Upper lobe of left lung (tissue), 6 donors: Measurements from ENCODE around the gene PDXK. TPM values are rescaled to one million over a fixed set of nuclear protein-coding genes. Genes with fewer than 3 reads are reported as not detected.

ENCODE experiments used
- ATAC-seq, 2 donors: fragments of 200-7000 bp; cut with Tn5 transposase; one replicate each; pipeline ENCODE4 v1.9.1; 2022; ENCODE audit warnings: mild to moderate bottlenecking in 2 of 2, moderate library complexity in 2 of 2; ENCODE audit not compliant: low FRiP score in 2 of 2
- DNase-seq, 2 donors: peaks; one replicate each; pipeline ENCODE4 v3.0.0-alpha.2; 2019 to 2020
- H3K27ac ChIP-seq, 4 donors: fragments of 200-600 bp; sonication (generic); one replicate each; pipeline ENCODE4 v1.5.1; 2016 to 2019
- H3K27me3 ChIP-seq, 4 donors: fragments of 200-600 bp; sonication (generic); one replicate each; pipeline ENCODE4 v1.5.1; 2017 to 2019
- H3K36me3 ChIP-seq, 4 donors: fragments of 200-600 bp; sonication (generic); one replicate each; pipeline ENCODE4 v1.5.1; 2016 to 2019
- H3K4me1 ChIP-seq, 4 donors: fragments of 200-600 bp; sonication (generic); one replicate each; pipeline ENCODE4 v1.5.1; 2018 to 2019
- H3K4me3 ChIP-seq, 4 donors: fragments of 200-600 bp; sonication (generic); one replicate each; pipeline ENCODE4 v1.5.1; 2017 to 2019; ENCODE audit warnings: mild to moderate bottlenecking in 2 of 4, moderate library complexity in 1 of 4
- H3K9me3 ChIP-seq, 4 donors: fragments of 200-600 bp; sonication (generic); one replicate each; pipeline ENCODE4 v1.5.1; 2018 to 2019
- CTCF ChIP-seq, 6 experiments: fragments of 450-650 bp in 4 of 6; fragments of 200-600 bp in 2 of 6; sonication (generic) in 2 of 6; IDR thresholded peaks; one replicate each; pipeline ENCODE4 v1.5.1; 2016 to 2019; ENCODE audit warnings: antibody characterized with exemption in 6 of 6
- EP300 ChIP-seq, 4 donors: sonication (generic); formaldehyde crosslinking; IDR thresholded peaks; one replicate each; pipeline ENCODE4 v1.5.1; 2017; ENCODE audit warnings: antibody characterized with exemption in 4 of 4, control low read depth in 2 of 4
- POLR2A ChIP-seq, 4 donors: fragments of 450-650 bp; IDR thresholded peaks; one replicate each; pipeline ENCODE4 v1.5.1; 2016 to 2017; ENCODE audit warnings: antibody characterized with exemption in 4 of 4, mild to moderate bottlenecking in 2 of 4
- POLR2AphosphoS5 ChIP-seq, 2 donors: sonication (generic); formaldehyde crosslinking; IDR thresholded peaks; one replicate each; pipeline ENCODE4 v1.5.1; 2017; ENCODE audit warnings: antibody characterized with exemption in 2 of 2
- WGBS, 2 donors: methylation state at CpG; one replicate each; pipeline ENCODE4 v1.1.5; 2017 to 2018; 5-methylcytosine and 5-hydroxymethylcytosine counted together
- total RNA-seq, 6 donors: library from RNA; depleted of rRNA in 4 of 6; stranded (reverse); fragments of >200 nt in 4 of 6; gene quantifications; one replicate each; pipeline versions ENCODE4 v1.1.0 to v1.2.1, GENCODE V29; 2016 to 2021
- donor health status: DM: no; HTN: no; CAD: no; lungs with moderate emphysema.
- donor health status: DM: no; HTN: yes; CAD: no; lungs with severe emphysema.

PDXK gene
- total RNA-seq, 6 donors from 2014 or later, result 105 to 301 (median 207) TPM

GRCh38 chr21:43687566-43688399 lies 31.1 kb upstream of the PDXK start:
- WGBS, 2 donors, result 85 to 87% methylated on average over 26 to 27 of the region's 27 CpGs
- peak in 1 of 2 donors; percentile 29 for ATAC-seq
- no peak overlapping the region for H3K27ac ChIP-seq

GRCh38 chr21:43688906-43689305 lies 30.0 kb upstream of the PDXK start:
- ATAC-seq, result no peak
- no peaks in the 10 kb centered on the region for H3K9me3 ChIP-seq
- 93 to 95% methylated on average over 12 of the region's 12 CpGs for WGBS, 2 donors
- H3K4me3 ChIP-seq, result no peak overlapping the region
- H3K36me3 ChIP-seq, result peaks cover 23 to 96% (median 86%) of the 10 kb centered on the region in 4 donors
- no peaks in the 10 kb centered on the region for H3K27me3 ChIP-seq
- no peak overlapping the region for H3K27ac ChIP-seq
- TF ChIP-seq CTCF (IDR thresholded peaks at IDR 0.05), result no peak
- TF ChIP-seq EP300 (IDR thresholded peaks at IDR 0.05), result no peak
- TF ChIP-seq POLR2AphosphoS5 (IDR thresholded peaks at IDR 0.05), result no peak
- TF ChIP-seq POLR2A (IDR thresholded peaks at IDR 0.05), result no peak
- peak in 1 of 2 donors; percentile 43 for DNase-seq
- peaks cover 0 to 5% (median 0%) of the 10 kb centered on the region in 4 donors for H3K4me1 ChIP-seq

More at GRCh38 chr21:43687566-43688399, 31.1 kb upstream of the PDXK start:
- TF ChIP-seq EP300 (IDR thresholded peaks at IDR 0.05) (no peak), POLR2A (IDR thresholded peaks at IDR 0.05) (no peak)
- DNase-seq, result peak in 1 of 2 donors; percentile 61
- H3K4me1 ChIP-seq, result peaks cover 0 to 5% (median 0%) of the 10 kb centered on the region in 4 donors
- no peaks in the 10 kb centered on the region for H3K9me3 ChIP-seq
- H3K4me3 ChIP-seq, result no peak overlapping the region
- H3K36me3 ChIP-seq, result peaks cover 29 to 95% (median 82%) of the 10 kb centered on the region in 4 donors
- no peaks in the 10 kb centered on the region for H3K27me3 ChIP-seq

- DNase-seq, result peak in 1 of 2 donors; percentile 72
- 91 to 93% methylated on average over 21 to 26 of the region's 32 CpGs for WGBS, 2 donors
- TF ChIP-seq EP300 (IDR thresholded peaks at IDR 0.05) (no peak), POLR2A (IDR thresholded peaks at IDR 0.05) (no peak), CTCF (IDR thresholded peaks at IDR 0.05) (no peak), POLR2AphosphoS5 (IDR thresholded peaks at IDR 0.05) (no peak)
Measured at GRCh38 chr21:43689556-43690337, 29.2 kb upstream of the PDXK start.

GRCh38 chr21:43690346-43690745 lies 28.6 kb upstream of the PDXK start:
- no peak overlapping the region for H3K4me3 ChIP-seq
- ATAC-seq, result no peak
- no peak for TF ChIP-seq POLR2A (IDR thresholded peaks at IDR 0.05)
- no peaks in the 10 kb centered on the region for H3K9me3 ChIP-seq
- peaks cover 0 to 5% (median 0%) of the 10 kb centered on the region in 4 donors for H3K4me1 ChIP-seq
- H3K36me3 ChIP-seq, result peaks cover 18 to 99% (median 87%) of the 10 kb centered on the region in 4 donors
- DNase-seq, result no peak
- H3K27me3 ChIP-seq, result no peaks in the 10 kb centered on the region
- H3K27ac ChIP-seq, result no peak overlapping the region
- WGBS, 2 donors, result 89 to 97% methylated on average over 3 to 7 of the region's 7 CpGs

More at GRCh38 chr21:43689556-43690337, 29.2 kb upstream of the PDXK start:
- ATAC-seq, result no peak
- Histone ChIP-seq H3K4me3 (no peak overlapping the region), H3K4me1 (peaks cover 0 to 5% (median 0%) of the 10 kb centered on the region in 4 donors), H3K27me3 (no peaks in the 10 kb centered on the region), H3K9me3 (no peaks in the 10 kb centered on the region), H3K27ac (no peak overlapping the region), H3K36me3 (peaks cover 23 to 99% (median 92%) of the 10 kb centered on the region in 4 donors)

GRCh38 chr21:43691086-43691795 lies 27.7 kb upstream of the PDXK start:
- 94% methylated on average over 25 of the region's 25 CpGs for WGBS, 2 donors
- Histone ChIP-seq H3K27ac (no peak overlapping the region), H3K36me3 (peaks cover 11 to 90% (median 81%) of the 10 kb centered on the region in 4 donors), H3K4me3 (no peak overlapping the region), H3K9me3 (no peaks in the 10 kb centered on the region), H3K27me3 (no peaks in the 10 kb centered on the region), H3K4me1 (peaks cover 0 to 5% (median 0%) of the 10 kb centered on the region in 4 donors)
- TF ChIP-seq POLR2A (IDR thresholded peaks at IDR 0.05) (no peak), CTCF (IDR thresholded peaks at IDR 0.05) (no peak), EP300 (IDR thresholded peaks at IDR 0.05) (no peak), POLR2AphosphoS5 (IDR thresholded peaks at IDR 0.05) (no peak)
- DNase-seq (no peak), ATAC-seq (no peak)
